GM13976 (cell line): ENCODE measurements around the gene LITAF.
"Not testable (repeated sequence)": the region's sequence is repeated elsewhere in the genome, so short reads cannot be mapped to it uniquely, and the experiment has no call there.

Experiments used
- DNase-seq: peaks from one replicate; pipeline ENCODE4 v3.0.0; 2012; ENCODE audit warnings: low spot score
- in situ Hi-C: fragments of 300-500 bp; cut with MboI; formaldehyde crosslinking; loops from one replicate; pipeline ENCODE4 v1.12.0; 2022; ENCODE audit warnings: low sequenced_read_pairs, mixed read lengths, inconsistent platforms; ENCODE audit not compliant: unreplicated experiment
- TF ChIP-seq, protein P1 (sequence below): IDR thresholded peaks from 2 replicates; pipeline ENCODE4 v1.5.1; 2012; ENCODE audit warnings: borderline replicate concordance, mild to moderate bottlenecking; ENCODE audit not compliant: insufficient read depth; ENCODE audit errors: extremely low read depth, missing control alignments, control extremely low read depth

The LITAF gene

DNA sequence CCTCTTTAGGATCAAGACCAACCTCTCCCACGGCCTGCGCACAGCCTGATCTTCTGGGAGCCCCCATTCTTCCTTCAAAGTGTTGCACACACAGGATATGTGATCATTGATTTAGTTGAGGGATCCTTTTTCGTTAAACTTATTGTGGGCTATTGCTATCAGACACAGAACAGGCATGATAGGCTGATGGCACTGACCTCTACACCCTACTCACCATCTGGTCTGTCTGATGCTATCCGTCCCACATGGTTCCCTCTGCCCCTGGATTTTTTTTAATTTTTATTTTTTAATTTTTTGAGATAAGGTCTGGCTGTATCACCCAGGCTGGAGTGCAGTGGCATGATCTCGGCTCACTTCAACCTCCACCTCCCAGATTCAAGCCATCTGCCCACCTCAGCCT is 19.2 kb upstream of the LITAF start:
- TF ChIP-seq, protein P1, sequence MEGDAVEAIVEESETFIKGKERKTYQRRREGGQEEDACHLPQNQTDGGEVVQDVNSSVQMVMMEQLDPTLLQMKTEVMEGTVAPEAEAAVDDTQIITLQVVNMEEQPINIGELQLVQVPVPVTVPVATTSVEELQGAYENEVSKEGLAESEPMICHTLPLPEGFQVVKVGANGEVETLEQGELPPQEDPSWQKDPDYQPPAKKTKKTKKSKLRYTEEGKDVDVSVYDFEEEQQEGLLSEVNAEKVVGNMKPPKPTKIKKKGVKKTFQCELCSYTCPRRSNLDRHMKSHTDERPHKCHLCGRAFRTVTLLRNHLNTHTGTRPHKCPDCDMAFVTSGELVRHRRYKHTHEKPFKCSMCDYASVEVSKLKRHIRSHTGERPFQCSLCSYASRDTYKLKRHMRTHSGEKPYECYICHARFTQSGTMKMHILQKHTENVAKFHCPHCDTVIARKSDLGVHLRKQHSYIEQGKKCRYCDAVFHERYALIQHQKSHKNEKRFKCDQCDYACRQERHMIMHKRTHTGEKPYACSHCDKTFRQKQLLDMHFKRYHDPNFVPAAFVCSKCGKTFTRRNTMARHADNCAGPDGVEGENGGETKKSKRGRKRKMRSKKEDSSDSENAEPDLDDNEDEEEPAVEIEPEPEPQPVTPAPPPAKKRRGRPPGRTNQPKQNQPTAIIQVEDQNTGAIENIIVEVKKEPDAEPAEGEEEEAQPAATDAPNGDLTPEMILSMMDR: no peak
- in situ Hi-C loops: no loop called here
- no peak for DNase-seq

DNA sequence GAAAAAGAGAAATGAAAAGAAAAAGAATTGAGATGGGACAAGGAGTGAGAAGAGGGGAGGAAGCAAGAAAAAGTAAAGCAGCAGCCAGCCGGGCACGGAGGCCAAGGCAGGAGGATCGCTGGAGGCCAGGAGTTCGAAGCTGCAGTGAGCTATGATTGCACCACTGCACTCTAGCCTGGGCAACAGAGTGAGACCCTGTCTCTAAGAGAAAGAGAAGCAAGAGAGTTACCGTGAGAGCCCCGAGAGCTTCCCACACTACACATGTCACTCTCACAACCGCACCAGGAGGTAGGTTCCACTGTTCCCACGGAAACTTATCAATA is 18.8 kb upstream of the LITAF start:
- DNase-seq: no peak
- TF ChIP-seq, protein P1: no peak
- in situ Hi-C loops: no loop called here

DNA sequence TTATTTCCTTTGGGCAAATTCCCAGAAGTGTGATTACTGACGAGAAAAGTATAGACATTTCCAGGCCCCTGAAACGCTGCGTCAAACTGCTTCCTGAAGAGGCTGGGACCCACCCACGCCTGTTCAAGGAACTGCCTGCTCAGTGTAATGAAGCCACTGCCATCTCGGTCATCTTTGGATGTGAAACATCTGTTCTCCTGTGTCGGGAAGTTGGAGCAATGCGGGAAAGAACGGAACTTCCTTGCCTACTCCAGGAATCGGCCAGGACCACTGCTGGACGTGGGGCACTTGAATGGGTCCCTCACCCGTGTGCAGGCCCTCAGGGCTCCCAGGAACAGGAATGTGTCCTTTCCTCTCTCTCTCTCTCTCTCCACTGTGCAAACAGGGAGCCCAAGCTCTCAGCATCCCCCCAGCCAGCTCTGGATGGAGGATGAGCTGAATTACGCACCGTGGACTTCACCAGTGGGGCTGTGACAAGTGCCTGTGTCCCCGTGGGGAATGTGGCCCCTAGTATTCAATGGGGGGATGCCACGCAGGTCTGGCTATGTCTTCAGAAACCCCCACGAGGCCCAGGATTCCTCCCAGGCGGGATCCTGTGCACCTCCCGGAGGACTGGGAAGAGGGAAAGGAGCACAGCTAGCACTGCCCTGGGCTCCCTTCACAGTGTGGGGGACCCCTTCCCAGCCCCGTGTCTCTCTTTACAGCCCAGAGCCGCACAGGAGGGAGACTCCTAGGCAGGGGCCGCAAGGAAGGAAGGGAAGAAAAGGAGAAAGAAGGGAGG is 18.3 kb upstream of the LITAF start:
- in situ Hi-C loops: no loop called here
- TF ChIP-seq, protein P1: no peak
- DNase-seq: no peak

DNA sequence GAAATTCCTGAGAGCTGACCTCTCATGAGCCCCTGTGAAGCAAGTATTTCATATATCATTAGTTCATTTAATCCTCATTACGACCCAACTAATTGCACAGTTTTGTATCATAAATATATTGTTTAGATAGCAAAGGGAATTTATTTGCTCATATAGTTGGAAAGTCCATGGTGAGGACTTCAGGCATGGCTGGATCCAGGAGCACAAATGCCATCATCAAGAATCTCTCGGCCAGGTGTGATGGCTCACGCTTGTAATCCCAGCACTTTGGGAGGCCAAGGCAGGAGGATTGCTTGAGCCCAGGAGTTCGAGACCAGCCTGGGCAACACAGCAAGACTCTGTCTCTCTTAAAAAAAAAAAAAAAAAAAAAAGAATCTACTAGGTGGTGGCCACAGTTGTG is 17.6 kb upstream of the LITAF start:
- DNase-seq, in situ Hi-C loops: not testable (repeated sequence)

DNA sequence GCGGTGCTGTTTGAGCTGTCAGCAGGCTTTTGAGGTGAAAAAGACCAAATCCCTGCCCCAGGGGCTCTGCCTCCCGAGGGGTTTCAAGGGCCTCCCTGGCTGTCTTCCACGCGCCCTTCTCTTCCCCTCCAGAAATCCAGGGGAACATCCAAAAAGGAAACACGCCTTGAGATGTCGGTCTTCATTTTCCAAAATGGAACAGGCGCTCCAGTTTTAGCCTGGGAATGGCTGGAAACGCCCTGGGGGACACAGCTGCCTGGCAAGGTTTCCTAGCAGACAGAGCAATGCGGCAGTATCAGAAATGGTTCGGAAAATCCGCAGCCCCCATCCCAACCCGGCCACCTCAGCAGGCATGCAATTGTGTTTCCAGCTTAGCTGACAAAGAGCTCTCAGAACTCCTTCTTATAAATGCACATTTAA is 16.6 kb upstream of the LITAF start:
- TF ChIP-seq, protein P1: no peak
- no peak for DNase-seq

DNA sequence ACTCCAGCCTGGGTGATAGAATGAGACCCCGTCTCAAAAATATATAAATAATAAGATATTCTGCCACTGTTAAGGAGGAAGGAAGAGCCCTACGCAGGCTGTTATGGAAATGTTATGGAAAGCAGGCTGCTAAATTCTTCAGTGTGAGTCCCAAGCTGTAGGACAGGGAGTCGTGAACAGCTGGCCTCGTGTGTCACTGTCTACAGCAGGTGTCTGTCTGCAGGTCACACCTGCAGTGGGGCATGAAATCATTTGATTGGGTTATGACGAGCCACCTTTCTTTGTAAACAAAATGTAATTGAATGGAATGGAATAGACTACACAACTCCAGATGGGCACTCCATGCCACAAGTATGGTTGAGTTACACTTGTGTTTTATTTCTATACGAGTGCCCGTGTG is 15.6 kb upstream of the LITAF start:
- TF ChIP-seq, protein P1: no peak
- in situ Hi-C loops: no loop called here
- DNase-seq: no peak

More for the DNA sequence above, 16.6 kb upstream of the LITAF start:
- in situ Hi-C loops: no loop called here

DNA sequence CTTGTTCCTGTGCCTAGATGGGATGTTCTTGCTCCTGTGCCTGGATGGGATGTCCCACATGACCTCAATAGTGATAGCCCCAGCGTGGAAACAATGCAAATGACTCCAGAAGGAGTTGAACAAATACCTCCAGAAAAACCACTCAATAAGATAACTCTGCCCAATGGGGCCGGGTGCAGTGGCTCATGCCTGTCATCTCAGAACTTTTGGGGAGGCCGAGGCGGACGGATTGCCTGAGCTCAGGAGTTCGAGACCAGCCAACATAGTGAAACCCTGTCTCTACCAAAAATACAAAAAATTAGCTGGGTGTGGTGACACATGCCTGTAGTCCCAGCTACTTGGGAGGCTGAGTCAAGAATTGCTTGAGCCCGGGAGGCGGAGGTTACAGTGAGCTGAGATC is 15.2 kb upstream of the LITAF start:
- in situ Hi-C loops: no loop called here

More for the DNA sequence above, 15.2 kb upstream of the LITAF start:
- DNase-seq: no peak
- TF ChIP-seq, protein P1: no peak
